HEK293T (cell line): ENCODE data around the gene MAGEB17.

Experiments
- CTCF ChIA-PET: fragments of 350-600 bp; formaldehyde crosslinking; extraction: SDS; loops from one replicate; lab custom pipeline; 2021; ENCODE audit warnings: antibody characterized with exemption, inconsistent platforms; lab: Yijun Ruan, JAX
- POLR2A ChIA-PET: fragments of 350-600 bp; formaldehyde crosslinking; extraction: SDS; loops from one replicate; lab custom pipeline; 2020; ENCODE audit warnings: antibody characterized with exemption, inconsistent platforms; lab: Yijun Ruan, JAX
- DNase-seq: peaks from one replicate; pipeline ENCODE4 v3.0.0; 2012; ENCODE audit warnings: mixed read lengths; ENCODE audit errors: extremely low spot score
- ARNT ChIP-seq: fragments of 450-650 bp; IDR thresholded peaks from 2 replicates; pipeline ENCODE4 v1.6.1; 2017; ENCODE audit warnings: mild to moderate bottlenecking
- BHLHE40 ChIP-seq: fragments of 450-650 bp; IDR thresholded peaks from 2 replicates; pipeline ENCODE4 v1.6.1; 2016; ENCODE audit warnings: mild to moderate bottlenecking, moderate library complexity, borderline replicate concordance
- CTBP1 ChIP-seq: fragments of 450-650 bp; IDR thresholded peaks from 2 replicates; pipeline ENCODE4 v1.6.1; 2016; ENCODE audit warnings: borderline replicate concordance
- ELF4 ChIP-seq: fragments of 450-650 bp; IDR thresholded peaks from 2 replicates; pipeline ENCODE4 v1.6.1; 2017; ENCODE audit warnings: antibody characterized with exemption
- FOXA1 ChIP-seq: fragments of 450-650 bp; IDR thresholded peaks from 2 replicates; pipeline ENCODE4 v1.6.1; 2016; ENCODE audit warnings: mild to moderate bottlenecking
- FOXK2 ChIP-seq: fragments of 450-650 bp; IDR thresholded peaks from 2 replicates; pipeline ENCODE4 v1.6.1; 2016; ENCODE audit warnings: mild to moderate bottlenecking
- FOXM1 ChIP-seq: fragments of 450-650 bp; IDR thresholded peaks from 2 replicates; pipeline ENCODE4 v1.6.1; 2017; ENCODE audit warnings: mild to moderate bottlenecking, borderline replicate concordance
- HDGF ChIP-seq: fragments of 450-650 bp; IDR thresholded peaks from 2 replicates; pipeline ENCODE4 v1.6.1; 2017; ENCODE audit warnings: antibody characterized with exemption, borderline replicate concordance
- L3MBTL2 ChIP-seq: fragments of 450-650 bp; conservative IDR thresholded peaks from 2 replicates; pipeline ENCODE4 v1.6.1; 2016; ENCODE audit warnings: mild to moderate bottlenecking
- LEF1 ChIP-seq: fragments of 450-650 bp; IDR thresholded peaks from 2 replicates; pipeline ENCODE4 v1.6.1; 2017; ENCODE audit warnings: mild to moderate bottlenecking, borderline replicate concordance
- NFRKB ChIP-seq: fragments of 450-650 bp; IDR thresholded peaks from 2 replicates; pipeline ENCODE4 v1.6.1; 2016; ENCODE audit warnings: mild to moderate bottlenecking, moderate library complexity
- SP1 ChIP-seq: fragments of 450-650 bp; IDR thresholded peaks from 2 replicates; pipeline ENCODE4 v1.6.1; 2017
- SUZ12 ChIP-seq: fragments of 450-650 bp; IDR thresholded peaks from 2 replicates; pipeline ENCODE4 v1.6.1; 2016; ENCODE audit warnings: mild to moderate bottlenecking
- TARDBP ChIP-seq: fragments of 450-650 bp; IDR thresholded peaks from 2 replicates; pipeline ENCODE4 v1.6.1; 2016
- ZNF384 ChIP-seq: fragments of 450-650 bp; IDR thresholded peaks from 2 replicates; pipeline ENCODE4 v1.6.1; 2016
- TF ChIP-seq, protein P1 (sequence below): fragments of 450-650 bp; IDR thresholded peaks from 2 replicates; pipeline ENCODE4 v1.6.1; 2016

The MAGEB17 gene

GRCh38 chrX:16212436-16212835 is 45.2 kb downstream of the MAGEB17 start:
- POLR2A ChIA-PET, result no interaction called here
- no peak for DNase-seq

GRCh38 chrX:16213961-16214360 is 46.7 kb downstream of the MAGEB17 start:
- TF ChIP-seq FOXM1, result no peak
- TF ChIP-seq, protein P1, sequence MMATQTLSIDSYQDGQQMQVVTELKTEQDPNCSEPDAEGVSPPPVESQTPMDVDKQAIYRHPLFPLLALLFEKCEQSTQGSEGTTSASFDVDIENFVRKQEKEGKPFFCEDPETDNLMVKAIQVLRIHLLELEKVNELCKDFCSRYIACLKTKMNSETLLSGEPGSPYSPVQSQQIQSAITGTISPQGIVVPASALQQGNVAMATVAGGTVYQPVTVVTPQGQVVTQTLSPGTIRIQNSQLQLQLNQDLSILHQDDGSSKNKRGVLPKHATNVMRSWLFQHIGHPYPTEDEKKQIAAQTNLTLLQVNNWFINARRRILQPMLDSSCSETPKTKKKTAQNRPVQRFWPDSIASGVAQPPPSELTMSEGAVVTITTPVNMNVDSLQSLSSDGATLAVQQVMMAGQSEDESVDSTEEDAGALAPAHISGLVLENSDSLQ, result no peak
- no peak for TF ChIP-seq FOXA1
- no peak for TF ChIP-seq ZNF384
- no peak for TF ChIP-seq ARNT
- no peak for TF ChIP-seq FOXK2
- no peak for TF ChIP-seq BHLHE40
- no peak for TF ChIP-seq NFRKB
- TF ChIP-seq L3MBTL2, result no peak
- TF ChIP-seq SUZ12, result no peak
- TF ChIP-seq HDGF, result no peak
- TF ChIP-seq LEF1, result no peak
- ChIA-PET CTCF (no interaction called here), POLR2A (no interaction called here)
- DNase-seq, result no peak

More at GRCh38 chrX:16212436-16212835, 45.2 kb downstream of the MAGEB17 start:
- CTCF ChIA-PET, result no interaction called here
- TF ChIP-seq ARNT, result no peak
- TF ChIP-seq L3MBTL2, result no peak
- TF ChIP-seq TARDBP, result no peak
- no peak for TF ChIP-seq ZNF384
- no peak for TF ChIP-seq BHLHE40
- TF ChIP-seq CTBP1, result no peak
- no peak for TF ChIP-seq FOXK2
- no peak for TF ChIP-seq HDGF
- TF ChIP-seq FOXM1, result no peak
- TF ChIP-seq NFRKB, result no peak
- TF ChIP-seq FOXA1, result no peak
- TF ChIP-seq, protein P1, result no peak
- no peak for TF ChIP-seq ELF4
- TF ChIP-seq LEF1, result no peak
- no peak for TF ChIP-seq SP1
- TF ChIP-seq SUZ12, result no peak

GRCh38 chrX:16215660-16216059 is 48.4 kb downstream of the MAGEB17 start:
- ChIA-PET CTCF (no interaction called here), POLR2A (no interaction called here)
- TF ChIP-seq L3MBTL2 (no peak), CTBP1 (no peak), LEF1 (no peak), SP1 (no peak), FOXM1 (no peak), BHLHE40 (no peak), ZNF384 (no peak), HDGF (no peak), FOXK2 (no peak), ARNT (no peak), SUZ12 (no peak), ELF4 (no peak), TARDBP (no peak), FOXA1 (no peak), NFRKB (no peak)
- TF ChIP-seq, protein P1, result no peak

More at GRCh38 chrX:16215660-16216059, 48.4 kb downstream of the MAGEB17 start:
- DNase-seq, result no peak
